ENCODE results near the gene RABIF.

RABIF gene

GRCh38 chr1:202871367-202871766, 17.6 kb downstream of the RABIF start:
- no peak for DNase-seq

GRCh38 chr1:202862679-202863560, 26.0 kb downstream of the RABIF start:
- DNase-seq = no peak

GRCh38 chr1:202861420-202862132, 27.4 kb downstream of the RABIF start:
- peak; percentile 90 for DNase-seq

GRCh38 chr1:202860744-202861419, 28.1 kb downstream of the RABIF start:
- DNase-seq = peak; percentile 75

- no peak for DNase-seq
Measured at GRCh38 chr1:202858789-202859414, 30.0 kb downstream of the RABIF start.

GRCh38 chr1:202858331-202858730, 30.6 kb downstream of the RABIF start:
- no peak for DNase-seq

- DNase-seq = no peak
Measured at GRCh38 chr1:202857136-202857610, 31.8 kb downstream of the RABIF start.

GRCh38 chr1:202856014-202856413, 32.9 kb downstream of the RABIF start:
- DNase-seq = no peak

- DNase-seq = no peak
Measured at GRCh38 chr1:202854787-202855186, 34.2 kb downstream of the RABIF start.

GRCh38 chr1:202852163-202852904, 36.6 kb downstream of the RABIF start:
- DNase-seq = peak; percentile 28

GRCh38 chr1:202850593-202851362, 38.2 kb downstream of the RABIF start:
- no peak for DNase-seq

GRCh38 chr1:202848191-202848542, 40.8 kb downstream of the RABIF start:
- no peak for DNase-seq

- no peak for DNase-seq
Measured at GRCh38 chr1:202844935-202845334, 44.0 kb downstream of the RABIF start.

GRCh38 chr1:202844259-202844658, 44.7 kb downstream of the RABIF start:
- DNase-seq = no peak

- no peak for DNase-seq
Measured at GRCh38 chr1:202843081-202843480, 45.9 kb downstream of the RABIF start.

GRCh38 chr1:202837746-202838262, 51.1 kb downstream of the RABIF start:
- DNase-seq = no peak

- no peak for DNase-seq
Measured at GRCh38 chr1:202836623-202837403, 52.1 kb downstream of the RABIF start.

- no peak for DNase-seq
Measured at GRCh38 chr1:202835548-202836072, 53.3 kb downstream of the RABIF start.

- DNase-seq = no peak
Measured at GRCh38 chr1:202834771-202835547, 54.0 kb downstream of the RABIF start.
